ENCODE data around the gene MMP2. TPM values are rescaled to one million over a fixed set of nuclear protein-coding genes. Genes with fewer than 3 reads are reported as not detected.

MMP2 gene
- polyA plus RNA-seq, 1 donor from 2014 or later, result 2.5 TPM

DNA sequence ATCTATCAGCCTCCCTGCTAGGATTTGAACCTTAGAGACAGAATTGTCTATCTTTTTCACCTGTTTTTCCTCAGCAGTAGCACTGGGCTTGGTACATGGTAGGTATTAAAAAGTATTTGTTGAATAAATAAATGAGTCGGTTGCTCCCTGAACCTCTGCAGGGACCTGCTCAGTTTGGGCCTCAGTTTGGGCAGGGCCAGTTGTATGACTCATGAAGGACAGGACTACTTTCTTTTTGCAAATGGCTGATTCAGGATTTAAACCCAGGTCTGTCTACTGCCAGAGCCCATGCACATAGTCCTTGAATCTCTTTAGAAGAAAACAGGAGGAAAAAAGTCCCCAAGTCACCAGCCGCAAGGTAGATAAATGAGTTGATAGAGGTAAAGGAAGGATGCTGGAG lies 3.1 kb downstream of the MMP2 start:
- peaks cover 32% of the 10 kb centered on the region for H3K27me3 ChIP-seq (ENCODE audit: insufficient read depth, low read depth, low read length)

DNA sequence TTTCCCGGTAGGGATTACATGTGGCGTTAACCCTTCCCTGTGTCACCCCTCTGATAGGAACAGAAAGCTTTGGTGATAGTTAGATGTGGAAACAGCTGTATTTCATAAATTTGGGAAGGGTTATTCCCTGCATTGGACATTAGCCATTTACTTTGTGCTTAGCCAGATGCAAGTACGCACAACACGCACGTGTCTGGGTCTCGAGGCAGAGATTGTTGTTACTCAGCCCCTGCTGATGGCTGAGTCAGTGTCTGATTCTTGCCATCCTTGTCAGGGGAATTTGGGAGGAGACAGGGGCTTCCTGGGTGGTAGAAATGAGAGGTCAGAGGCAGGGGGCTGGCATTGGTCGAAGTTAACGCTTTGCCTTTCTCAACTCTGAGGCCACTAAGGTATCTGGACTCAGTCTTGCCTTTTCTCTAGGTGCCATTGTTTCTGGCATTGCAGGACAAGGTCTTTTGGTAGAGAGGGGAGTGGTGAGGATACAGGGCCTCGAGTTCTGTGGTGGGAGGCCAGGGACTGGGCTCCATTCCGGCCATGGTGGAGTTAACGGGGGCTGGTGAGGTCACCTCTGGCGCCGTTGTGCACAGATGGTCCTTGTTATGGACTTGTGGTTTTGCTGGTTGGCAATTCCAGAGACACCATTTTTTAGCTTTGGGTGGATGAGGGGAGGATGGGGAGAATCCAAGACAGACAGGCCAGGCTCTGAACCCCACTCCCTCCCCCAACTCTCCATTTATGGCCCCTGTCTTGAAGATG lies 8.2 kb downstream of the MMP2 start:
- Histone ChIP-seq H2AFZ (ENCODE audit: low read depth, low read length) (no peak overlapping the region), H3K4me3 (ENCODE audit: low read length) (no peak overlapping the region), H3K79me2 (replicated peaks; ENCODE audit: insufficient read depth, low read length) (no peaks in the 10 kb centered on the region), H3K4me2 (ENCODE audit: low read length) (no peak overlapping the region), H3K27ac (ENCODE audit: low read length) (no peak overlapping the region), H4K20me1 (ENCODE audit: insufficient read depth) (no peaks in the 10 kb centered on the region), H3K27me3 (ENCODE audit: insufficient read depth, low read depth, low read length) (no peaks in the 10 kb centered on the region), H3K36me3 (ENCODE audit: insufficient read depth, low read length) (no peaks in the 10 kb centered on the region), H3K9ac (ENCODE audit: low read length) (no peak overlapping the region), H3K9me2 (ENCODE audit: insufficient read depth, low read length) (no peaks in the 10 kb centered on the region), H3F3A (ENCODE audit: insufficient read depth, low read length, poor library complexity, severe bottlenecking) (no peaks in the 10 kb centered on the region), H3K9me3 (ENCODE audit: low read length) (no peaks in the 10 kb centered on the region)
- TF ChIP-seq, protein P1, sequence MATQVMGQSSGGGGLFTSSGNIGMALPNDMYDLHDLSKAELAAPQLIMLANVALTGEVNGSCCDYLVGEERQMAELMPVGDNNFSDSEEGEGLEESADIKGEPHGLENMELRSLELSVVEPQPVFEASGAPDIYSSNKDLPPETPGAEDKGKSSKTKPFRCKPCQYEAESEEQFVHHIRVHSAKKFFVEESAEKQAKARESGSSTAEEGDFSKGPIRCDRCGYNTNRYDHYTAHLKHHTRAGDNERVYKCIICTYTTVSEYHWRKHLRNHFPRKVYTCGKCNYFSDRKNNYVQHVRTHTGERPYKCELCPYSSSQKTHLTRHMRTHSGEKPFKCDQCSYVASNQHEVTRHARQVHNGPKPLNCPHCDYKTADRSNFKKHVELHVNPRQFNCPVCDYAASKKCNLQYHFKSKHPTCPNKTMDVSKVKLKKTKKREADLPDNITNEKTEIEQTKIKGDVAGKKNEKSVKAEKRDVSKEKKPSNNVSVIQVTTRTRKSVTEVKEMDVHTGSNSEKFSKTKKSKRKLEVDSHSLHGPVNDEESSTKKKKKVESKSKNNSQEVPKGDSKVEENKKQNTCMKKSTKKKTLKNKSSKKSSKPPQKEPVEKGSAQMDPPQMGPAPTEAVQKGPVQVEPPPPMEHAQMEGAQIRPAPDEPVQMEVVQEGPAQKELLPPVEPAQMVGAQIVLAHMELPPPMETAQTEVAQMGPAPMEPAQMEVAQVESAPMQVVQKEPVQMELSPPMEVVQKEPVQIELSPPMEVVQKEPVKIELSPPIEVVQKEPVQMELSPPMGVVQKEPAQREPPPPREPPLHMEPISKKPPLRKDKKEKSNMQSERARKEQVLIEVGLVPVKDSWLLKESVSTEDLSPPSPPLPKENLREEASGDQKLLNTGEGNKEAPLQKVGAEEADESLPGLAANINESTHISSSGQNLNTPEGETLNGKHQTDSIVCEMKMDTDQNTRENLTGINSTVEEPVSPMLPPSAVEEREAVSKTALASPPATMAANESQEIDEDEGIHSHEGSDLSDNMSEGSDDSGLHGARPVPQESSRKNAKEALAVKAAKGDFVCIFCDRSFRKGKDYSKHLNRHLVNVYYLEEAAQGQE (IDR thresholded peaks at IDR 0.05; ENCODE audit: borderline replicate concordance), result no peak
- TF ChIP-seq RAD21 (conservative IDR thresholded peaks at IDR 0.05) (no peak), EP300 (conservative IDR thresholded peaks at IDR 0.05; ENCODE audit: poor library complexity, severe bottlenecking) (no peak), MXI1 (conservative IDR thresholded peaks at IDR 0.05; ENCODE audit: poor library complexity, severe bottlenecking) (no peak), EZH2 (IDR thresholded peaks at IDR 0.05; ENCODE audit: borderline replicate concordance, insufficient read depth, low read length, poor library complexity, severe bottlenecking) (no peak), POLR2AphosphoS5 (IDR thresholded peaks at IDR 0.05) (no peak), TAF1 (IDR thresholded peaks at IDR 0.05; ENCODE audit: low read depth) (no peak), SMC3 (conservative IDR thresholded peaks at IDR 0.05; ENCODE audit: poor library complexity) (no peak)
- TF ChIP-seq, protein P2, sequence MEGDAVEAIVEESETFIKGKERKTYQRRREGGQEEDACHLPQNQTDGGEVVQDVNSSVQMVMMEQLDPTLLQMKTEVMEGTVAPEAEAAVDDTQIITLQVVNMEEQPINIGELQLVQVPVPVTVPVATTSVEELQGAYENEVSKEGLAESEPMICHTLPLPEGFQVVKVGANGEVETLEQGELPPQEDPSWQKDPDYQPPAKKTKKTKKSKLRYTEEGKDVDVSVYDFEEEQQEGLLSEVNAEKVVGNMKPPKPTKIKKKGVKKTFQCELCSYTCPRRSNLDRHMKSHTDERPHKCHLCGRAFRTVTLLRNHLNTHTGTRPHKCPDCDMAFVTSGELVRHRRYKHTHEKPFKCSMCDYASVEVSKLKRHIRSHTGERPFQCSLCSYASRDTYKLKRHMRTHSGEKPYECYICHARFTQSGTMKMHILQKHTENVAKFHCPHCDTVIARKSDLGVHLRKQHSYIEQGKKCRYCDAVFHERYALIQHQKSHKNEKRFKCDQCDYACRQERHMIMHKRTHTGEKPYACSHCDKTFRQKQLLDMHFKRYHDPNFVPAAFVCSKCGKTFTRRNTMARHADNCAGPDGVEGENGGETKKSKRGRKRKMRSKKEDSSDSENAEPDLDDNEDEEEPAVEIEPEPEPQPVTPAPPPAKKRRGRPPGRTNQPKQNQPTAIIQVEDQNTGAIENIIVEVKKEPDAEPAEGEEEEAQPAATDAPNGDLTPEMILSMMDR (IDR thresholded peaks at IDR 0.05; ENCODE audit: poor library complexity, severe bottlenecking), result no peak

More for the DNA sequence above, 3.1 kb downstream of the MMP2 start:
- no peak for TF ChIP-seq MXI1 (conservative IDR thresholded peaks at IDR 0.05; ENCODE audit: poor library complexity, severe bottlenecking)
- no peak for TF ChIP-seq EZH2 (IDR thresholded peaks at IDR 0.05; ENCODE audit: borderline replicate concordance, insufficient read depth, low read length, poor library complexity, severe bottlenecking)
- TF ChIP-seq POLR2AphosphoS5 (IDR thresholded peaks at IDR 0.05), result no peak
- no peak for TF ChIP-seq EP300 (conservative IDR thresholded peaks at IDR 0.05; ENCODE audit: poor library complexity, severe bottlenecking)
- TF ChIP-seq, protein P1 (IDR thresholded peaks at IDR 0.05; ENCODE audit: borderline replicate concordance), result no peak
- TF ChIP-seq RAD21 (conservative IDR thresholded peaks at IDR 0.05), result no peak
- TF ChIP-seq, protein P2 (IDR thresholded peaks at IDR 0.05; ENCODE audit: poor library complexity, severe bottlenecking), result no peak
- TF ChIP-seq TAF1 (IDR thresholded peaks at IDR 0.05; ENCODE audit: low read depth), result no peak
- no peak for TF ChIP-seq SMC3 (conservative IDR thresholded peaks at IDR 0.05; ENCODE audit: poor library complexity)
- Histone ChIP-seq H3K9me2 (ENCODE audit: insufficient read depth, low read length) (no peaks in the 10 kb centered on the region), H3K27ac (ENCODE audit: low read length) (no peak overlapping the region), H3K9me3 (ENCODE audit: low read length) (no peaks in the 10 kb centered on the region), H4K20me1 (ENCODE audit: insufficient read depth) (no peaks in the 10 kb centered on the region), H3F3A (ENCODE audit: insufficient read depth, low read length, poor library complexity, severe bottlenecking) (no peaks in the 10 kb centered on the region), H2AFZ (ENCODE audit: low read depth, low read length) (no peak overlapping the region), H3K9ac (ENCODE audit: low read length) (no peak overlapping the region), H3K4me2 (ENCODE audit: low read length) (no peak overlapping the region), H3K4me3 (ENCODE audit: low read length) (no peak overlapping the region), H3K79me2 (replicated peaks; ENCODE audit: insufficient read depth, low read length) (no peaks in the 10 kb centered on the region), H3K36me3 (ENCODE audit: insufficient read depth, low read length) (no peaks in the 10 kb centered on the region)

Data from neural cell (in vitro differentiated cells).